Effector memory CD8-positive, alpha-beta T cell (primary cell): Measurements from ENCODE around the gene DLG2.

Experiments
- ATAC-seq: fragments of 150-1000 bp; cut with Tn5 transposase; replicated peaks from 2 replicates; pipeline ENCODE4 v1.10.0; 2021; ENCODE audit warnings: mild to moderate bottlenecking, moderate library complexity
- DNase-seq, 3 experiments: peaks; one replicate each; pipeline ENCODE4 v3.0.0; 2021
- H3K27ac Mint-ChIP-seq, 2 donors: one replicate each; pipeline ENCODE4 v1.8.0; 2022; ENCODE audit warnings: mild to moderate bottlenecking in 2 of 2, mixed read lengths in 2 of 2, moderate library complexity in 2 of 2
- H3K27me3 Mint-ChIP-seq, 2 donors: one replicate each; pipeline ENCODE4 v1.8.0; 2022; ENCODE audit warnings: mixed read lengths in 2 of 2
- H3K36me3 Mint-ChIP-seq: one replicate; pipeline ENCODE4 v1.8.0; 2022; ENCODE audit warnings: mild to moderate bottlenecking, moderate library complexity, mixed read lengths; ENCODE audit not compliant: insufficient read depth
- H3K4me1 Mint-ChIP-seq, 2 donors: one replicate each; pipeline ENCODE4 v1.8.0; 2022; ENCODE audit warnings: low read depth in 2 of 2, mixed read lengths in 2 of 2
- H3K4me3 Mint-ChIP-seq, 2 donors: one replicate each; pipeline ENCODE4 v1.8.0; 2022; ENCODE audit warnings: mild to moderate bottlenecking in 2 of 2, mixed read lengths in 2 of 2, moderate library complexity in 2 of 2
- H3K9me3 Mint-ChIP-seq, 2 donors: one replicate each; pipeline ENCODE4 v1.8.0; 2022; ENCODE audit warnings: mixed read lengths in 2 of 2

Gene DLG2

DNA sequence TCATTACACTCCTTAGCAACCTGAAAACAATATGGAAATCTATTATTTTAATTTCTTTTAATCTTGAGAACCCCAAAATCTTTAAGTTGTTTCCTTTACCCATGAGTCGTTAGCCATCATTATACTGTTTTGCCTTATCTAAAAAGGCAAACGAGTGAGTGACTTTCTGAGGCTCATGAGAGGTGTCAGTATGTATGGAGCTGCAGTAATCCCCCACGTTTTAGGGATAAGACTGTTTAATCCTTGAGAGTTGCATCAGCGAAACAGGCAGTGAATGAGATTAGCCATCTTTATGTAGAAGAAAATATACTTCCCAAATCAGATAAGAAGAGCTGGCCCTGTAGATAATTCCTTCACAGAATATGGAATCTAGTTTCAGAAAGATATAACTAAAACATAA is 1147.0 kb downstream of the DLG2 start:
- Mint-ChIP-seq H3K9me3 (peaks cover 3 to 9% of the 10 kb centered on the region in 2 donors), H3K27me3 (no peaks in the 10 kb centered on the region), H3K36me3 (no peaks in the 10 kb centered on the region), H3K27ac (no peak overlapping the region), H3K4me3 (no peak overlapping the region), H3K4me1 (no peaks in the 10 kb centered on the region)
- DNase-seq (no peak), ATAC-seq (no peak)

DNA sequence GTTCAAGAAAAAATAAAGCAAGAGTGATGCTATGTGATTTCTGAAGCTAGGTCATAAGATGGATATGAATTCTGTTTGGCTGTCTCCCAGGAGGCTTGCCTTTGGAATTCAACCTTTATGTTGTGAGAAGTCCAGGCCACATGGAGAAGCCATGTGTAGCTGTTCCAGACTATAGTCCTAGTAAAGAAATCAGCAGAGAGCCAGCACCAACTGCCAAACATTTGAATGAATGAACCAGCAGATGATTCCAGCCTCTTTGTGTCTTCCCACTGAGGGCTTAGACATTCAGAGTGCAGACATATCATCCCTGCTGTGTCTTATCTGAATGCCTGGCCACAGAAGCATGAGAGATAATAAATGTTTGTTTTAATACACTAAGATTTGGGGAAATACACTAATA is 1150.6 kb downstream of the DLG2 start:
- no peak overlapping the region for H3K27ac Mint-ChIP-seq
- DNase-seq: no peak

DNA sequence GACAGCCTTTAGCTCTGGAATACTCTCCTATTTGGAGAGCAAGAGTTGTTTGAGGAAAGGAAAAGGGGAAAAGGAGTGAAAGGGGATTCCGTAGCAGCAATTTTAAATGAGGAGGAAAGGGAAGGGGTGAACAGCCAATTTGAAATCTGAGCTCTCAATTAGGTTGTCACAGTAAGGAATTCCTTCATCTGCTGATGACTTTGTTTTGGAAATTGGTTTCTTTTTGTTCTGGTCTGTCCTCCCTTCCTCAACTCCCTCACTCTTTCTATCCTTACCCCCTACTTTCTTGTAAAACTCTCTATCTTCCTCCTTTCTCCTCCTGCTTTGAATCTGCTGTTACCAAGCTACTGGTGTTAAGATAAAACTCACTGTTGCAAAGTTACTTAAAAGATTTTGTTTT is 1155.6 kb downstream of the DLG2 start:
- Mint-ChIP-seq H3K4me1 (no peaks in the 10 kb centered on the region), H3K4me3 (no peak overlapping the region)
- ATAC-seq: no peak

More for the DNA sequence above, 1150.6 kb downstream of the DLG2 start:
- Mint-ChIP-seq H3K27me3 (no peaks in the 10 kb centered on the region), H3K9me3 (peaks cover 3 to 5% of the 10 kb centered on the region in 2 donors), H3K4me3 (no peak overlapping the region), H3K4me1 (no peaks in the 10 kb centered on the region), H3K36me3 (no peaks in the 10 kb centered on the region)
- ATAC-seq: no peak

GRCh38 chr11:84468235-84468634 is 1158.9 kb downstream of the DLG2 start:
- ATAC-seq: no peak

More for the DNA sequence above, 1155.6 kb downstream of the DLG2 start:
- peaks cover 2 to 15% of the 10 kb centered on the region in 2 donors for H3K9me3 Mint-ChIP-seq
- H3K36me3 Mint-ChIP-seq: no peaks in the 10 kb centered on the region
- no peak for DNase-seq
- no peak overlapping the region for H3K27ac Mint-ChIP-seq
- no peaks in the 10 kb centered on the region for H3K27me3 Mint-ChIP-seq

GRCh38 chr11:84465040-84465439 is 1162.1 kb downstream of the DLG2 start:
- ATAC-seq (no peak), DNase-seq (no peak)
- Mint-ChIP-seq H3K27ac (no peak overlapping the region), H3K36me3 (no peaks in the 10 kb centered on the region), H3K27me3 (no peaks in the 10 kb centered on the region), H3K4me3 (no peak overlapping the region), H3K9me3 (peaks cover 7 to 12% of the 10 kb centered on the region in 2 donors), H3K4me1 (no peaks in the 10 kb centered on the region)

More at GRCh38 chr11:84468235-84468634, 1158.9 kb downstream of the DLG2 start:
- Mint-ChIP-seq H3K4me1 (no peaks in the 10 kb centered on the region), H3K9me3 (peaks cover 6 to 15% of the 10 kb centered on the region in 2 donors), H3K27me3 (no peaks in the 10 kb centered on the region), H3K4me3 (no peak overlapping the region), H3K36me3 (no peaks in the 10 kb centered on the region), H3K27ac (no peak overlapping the region)
- DNase-seq: no peak

GRCh38 chr11:84455691-84456090 is 1171.5 kb downstream of the DLG2 start:
- Mint-ChIP-seq H3K4me1 (no peaks in the 10 kb centered on the region), H3K27me3 (no peaks in the 10 kb centered on the region)
- no peak for ATAC-seq

DNA sequence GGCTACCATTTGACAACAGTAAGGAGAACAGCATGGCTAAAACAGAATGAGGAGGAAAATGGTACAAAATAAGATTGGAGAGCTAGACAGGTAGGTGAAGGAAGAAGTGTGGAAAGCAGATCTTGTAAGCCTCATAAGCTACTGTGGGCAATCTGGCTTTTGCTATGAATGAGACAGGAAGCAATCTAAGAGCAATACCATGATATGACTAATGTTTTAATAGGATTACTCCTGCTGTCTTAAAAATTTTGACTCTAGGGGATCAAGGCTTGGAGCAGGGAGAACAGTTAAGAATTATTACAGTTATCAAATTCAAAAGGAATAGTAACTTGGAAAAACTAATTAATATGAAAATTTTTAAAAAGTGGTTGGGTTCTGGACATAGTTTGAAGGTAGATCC is 1174.9 kb downstream of the DLG2 start:
- no peaks in the 10 kb centered on the region for H3K27me3 Mint-ChIP-seq
- H3K4me3 Mint-ChIP-seq: no peak overlapping the region

More at GRCh38 chr11:84455691-84456090, 1171.5 kb downstream of the DLG2 start:
- peaks cover 8 to 12% of the 10 kb centered on the region in 2 donors for H3K9me3 Mint-ChIP-seq
- H3K27ac Mint-ChIP-seq: no peak overlapping the region
- no peak for DNase-seq
- H3K36me3 Mint-ChIP-seq: no peaks in the 10 kb centered on the region
- H3K4me3 Mint-ChIP-seq: no peak overlapping the region

DNA sequence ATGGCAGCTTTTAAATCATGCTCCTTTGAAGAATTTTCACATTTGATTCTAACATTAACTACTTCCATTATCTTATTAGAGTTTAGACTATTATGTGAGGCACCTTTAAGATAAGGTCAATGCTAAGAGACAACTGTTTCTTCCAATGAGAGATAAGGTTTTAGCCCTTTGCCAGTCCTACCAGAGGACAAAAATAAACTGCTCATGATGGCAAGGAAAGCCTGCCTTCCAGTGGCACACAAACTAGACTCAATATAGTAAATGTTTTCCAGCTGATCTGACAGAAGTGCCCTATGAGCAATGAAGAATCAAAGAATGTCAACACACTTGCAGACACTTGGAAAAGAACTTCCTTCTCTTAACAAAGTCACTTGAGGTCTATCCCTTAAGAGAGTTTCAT is 1188.6 kb downstream of the DLG2 start:
- H3K27ac Mint-ChIP-seq: no peak overlapping the region
- no peak for DNase-seq
- H3K4me1 Mint-ChIP-seq: no peaks in the 10 kb centered on the region
- H3K4me3 Mint-ChIP-seq: no peak overlapping the region
- no peaks in the 10 kb centered on the region for H3K27me3 Mint-ChIP-seq
- no peaks in the 10 kb centered on the region for H3K36me3 Mint-ChIP-seq
- ATAC-seq: no peak
- H3K9me3 Mint-ChIP-seq: no peaks in the 10 kb centered on the region

More for the DNA sequence above, 1174.9 kb downstream of the DLG2 start:
- ATAC-seq: no peak
- no peak for DNase-seq
- Mint-ChIP-seq H3K4me1 (no peaks in the 10 kb centered on the region), H3K9me3 (peaks cover 8 to 12% of the 10 kb centered on the region in 2 donors), H3K36me3 (no peaks in the 10 kb centered on the region), H3K27ac (no peak overlapping the region)

- no peaks in the 10 kb centered on the region for H3K4me1 Mint-ChIP-seq
- ATAC-seq: no peak
These were observed 1189.8 kb downstream of the DLG2 start for GRCh38 chr11:84437071-84437980.

DNA sequence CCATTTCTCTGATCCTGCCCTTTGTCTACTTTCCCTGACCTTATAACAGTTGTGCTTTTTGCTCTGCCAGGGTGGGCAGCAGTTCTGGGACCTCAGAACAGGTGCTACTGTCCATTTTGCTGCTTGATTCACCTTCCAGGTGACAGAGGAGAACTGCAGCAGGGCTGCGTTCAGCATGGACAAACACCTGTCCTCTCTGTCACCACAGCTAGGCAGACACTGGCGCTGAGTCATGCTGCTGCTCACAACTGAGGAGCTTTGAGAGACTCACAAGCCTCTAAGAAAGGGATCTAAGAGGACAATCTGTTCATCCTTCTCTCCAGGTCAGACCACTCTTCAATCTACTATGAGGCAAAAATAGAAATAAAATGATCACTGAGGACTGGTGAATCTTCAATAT is 1196.5 kb downstream of the DLG2 start:
- Mint-ChIP-seq H3K27me3 (no peaks in the 10 kb centered on the region), H3K9me3 (peaks cover 7 to 23% of the 10 kb centered on the region in 2 donors), H3K4me3 (no peak overlapping the region), H3K27ac (no peak overlapping the region), H3K4me1 (no peaks in the 10 kb centered on the region), H3K36me3 (peaks cover 2% of the 10 kb centered on the region)
- DNase-seq: no peak
- no peak for ATAC-seq

More at GRCh38 chr11:84437071-84437980, 1189.8 kb downstream of the DLG2 start:
- no peaks in the 10 kb centered on the region for H3K36me3 Mint-ChIP-seq
- no peak overlapping the region for H3K4me3 Mint-ChIP-seq
- no peaks in the 10 kb centered on the region for H3K27me3 Mint-ChIP-seq
- no peak overlapping the region for H3K27ac Mint-ChIP-seq
- peaks cover 0 to under 1% of the 10 kb centered on the region in 2 donors for H3K9me3 Mint-ChIP-seq
- DNase-seq: no peak

- peaks cover 4% of the 10 kb centered on the region for H3K36me3 Mint-ChIP-seq
- H3K4me3 Mint-ChIP-seq: no peak overlapping the region
- no peak overlapping the region for H3K27ac Mint-ChIP-seq
- H3K4me1 Mint-ChIP-seq: no peaks in the 10 kb centered on the region
- ATAC-seq (no peak), DNase-seq (no peak)
- H3K27me3 Mint-ChIP-seq: no peaks in the 10 kb centered on the region
- H3K9me3 Mint-ChIP-seq: peaks cover 8 to 26% of the 10 kb centered on the region in 2 donors
These were observed 1201.5 kb downstream of the DLG2 start for GRCh38 chr11:84425673-84426072.

DNA sequence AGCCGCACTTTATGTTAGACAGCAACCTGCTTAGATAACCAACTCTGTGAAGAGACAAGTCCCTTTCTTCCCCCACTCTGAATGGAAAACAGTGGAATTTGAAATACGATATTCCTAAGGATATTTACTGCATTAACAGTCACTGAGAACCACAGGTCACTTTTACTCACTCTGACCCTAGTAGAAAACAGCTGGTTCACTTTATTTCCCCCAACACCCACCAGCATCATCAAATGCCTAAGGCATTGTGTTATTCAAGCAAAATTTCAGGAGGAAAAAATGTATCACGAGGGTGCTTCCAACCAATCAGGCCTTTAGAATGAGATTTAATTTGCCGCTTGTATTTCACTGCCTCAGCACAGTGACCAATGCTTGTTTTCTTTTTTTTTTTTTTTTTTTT is 1206.9 kb downstream of the DLG2 start:
- no peak overlapping the region for H3K4me3 Mint-ChIP-seq
- ATAC-seq: no peak

GRCh38 chr11:84419616-84420015 is 1207.5 kb downstream of the DLG2 start:
- ATAC-seq: no peak
- no peaks in the 10 kb centered on the region for H3K27me3 Mint-ChIP-seq
- no peak overlapping the region for H3K4me3 Mint-ChIP-seq
- peaks cover 3% of the 10 kb centered on the region for H3K36me3 Mint-ChIP-seq
- H3K9me3 Mint-ChIP-seq: peaks cover 4 to 34% of the 10 kb centered on the region in 2 donors
- no peak for DNase-seq
- H3K4me1 Mint-ChIP-seq: no peaks in the 10 kb centered on the region
- H3K27ac Mint-ChIP-seq: no peak overlapping the region

More for the DNA sequence above, 1206.9 kb downstream of the DLG2 start:
- Mint-ChIP-seq H3K27ac (no peak overlapping the region), H3K27me3 (no peaks in the 10 kb centered on the region), H3K36me3 (peaks cover 3% of the 10 kb centered on the region), H3K9me3 (peaks cover 4 to 34% of the 10 kb centered on the region in 2 donors), H3K4me1 (no peaks in the 10 kb centered on the region)
- DNase-seq: no peak

DNA sequence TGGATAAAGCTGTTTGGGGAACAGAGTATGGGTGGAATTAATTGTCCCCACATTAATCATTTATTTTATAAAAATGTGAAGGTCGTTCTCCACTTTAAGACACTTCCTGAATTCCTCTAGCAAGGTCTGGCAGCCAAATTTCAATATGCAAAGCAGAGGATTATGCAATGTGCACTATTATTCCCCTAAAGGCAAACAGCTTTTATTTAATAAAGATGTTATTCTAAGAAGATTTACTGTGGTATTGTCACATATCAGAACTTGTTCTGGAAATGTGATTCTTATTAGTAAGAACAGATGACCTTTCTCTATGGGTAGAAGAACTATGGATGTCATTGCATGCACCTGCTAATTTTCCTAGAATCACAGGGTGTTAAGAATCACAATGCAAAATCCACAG is 1212.2 kb downstream of the DLG2 start:
- Mint-ChIP-seq H3K4me3 (no peak overlapping the region), H3K4me1 (no peaks in the 10 kb centered on the region), H3K9me3 (peaks cover 3 to 33% of the 10 kb centered on the region in 2 donors), H3K27me3 (no peaks in the 10 kb centered on the region), H3K27ac (no peak overlapping the region), H3K36me3 (no peaks in the 10 kb centered on the region)
- no peak for DNase-seq
- no peak for ATAC-seq
